Stomach (tissue), 9 donors: ENCODE measurements around the gene TC2N. TPM values are rescaled to one million over a fixed set of nuclear protein-coding genes. Genes with fewer than 3 reads are reported as not detected.
A peak's percentile ranks its signal among the peaks of the same experiment; 100 is the strongest.

Experiments used
- DNase-seq, 2 donors: peaks; one replicate each; pipeline versions ENCODE4 v3.0.0 to v3.0.0-alpha.2; 2013 to 2019
- H3K27ac ChIP-seq, 5 donors: fragments of 200-600 bp in 4 of 5; sonication (generic) in 4 of 5; one replicate each; pipeline ENCODE4 v1.5.1; 2013 to 2019; ENCODE audit warnings: mild to moderate bottlenecking in 1 of 5, moderate library complexity in 1 of 5
- H3K27me3 ChIP-seq, 3 donors: fragments of 200-600 bp; sonication (generic); one replicate each; pipeline ENCODE4 v1.5.1; 2017 to 2019; ENCODE audit warnings: mixed run types in 1 of 3
- H3K36me3 ChIP-seq, 4 donors: fragments of 200-600 bp; sonication (generic); 1 replicate in 3 of 4; 2 replicates in 1 of 4; pipeline ENCODE4 v1.5.1; 2016 to 2019
- H3K4me1 ChIP-seq, 4 donors: fragments of 200-600 bp; sonication (generic); one replicate each; pipeline ENCODE4 v1.5.1; 2016 to 2019
- H3K4me3 ChIP-seq, 4 donors: fragments of 200-600 bp; sonication (generic) in 3 of 4; one replicate each; pipeline ENCODE4 v1.5.1; 2016 to 2019; ENCODE audit warnings: mild to moderate bottlenecking in 1 of 4
- H3K9me3 ChIP-seq, 4 donors: fragments of 200-600 bp; sonication (generic); one replicate each; pipeline ENCODE4 v1.5.1; 2016 to 2019
- EP300 ChIP-seq: sonication (generic); formaldehyde crosslinking; IDR thresholded peaks from one replicate; pipeline ENCODE4 v1.6.1; 2017; ENCODE audit warnings: antibody characterized with exemption
- POLR2A ChIP-seq, 4 donors: fragments of 450-650 bp; IDR thresholded peaks; one replicate each; pipeline ENCODE4 v1.6.1; 2016; ENCODE audit warnings: antibody characterized with exemption in 4 of 4, control low read depth in 2 of 4, mild to moderate bottlenecking in 1 of 4, moderate library complexity in 1 of 4
- POLR2AphosphoS5 ChIP-seq, 3 donors: sonication (generic); formaldehyde crosslinking; IDR thresholded peaks; one replicate each; pipeline ENCODE4 v1.6.1; 2016; ENCODE audit warnings: antibody characterized with exemption in 3 of 3
- WGBS, 5 donors: extraction: QIAGEN DNeasy Blood & Tissue Kit in 3 of 5; methylation state at CpG; one replicate each; pipeline versions ENCODE4 v1.1.5 to v1.1.7; 2013 to 2018; 5-methylcytosine and 5-hydroxymethylcytosine counted together
- intact Hi-C: fragments of 100-400 bp; cut with DNase I; formaldehyde crosslinking; loops from one replicate; pipeline ENCODE4 v1.15.1; 2023; ENCODE audit warnings: low total_unique reads
- polyA plus RNA-seq, 3 donors: library from polyadenylated mRNA; stranded (reverse); fragments of 200-250 nt; gene quantifications; one replicate each; pipeline ENCODE4 v1.2.3, GENCODE V29; 2013
- total RNA-seq, 5 donors: library from RNA; depleted of rRNA; stranded (reverse); fragments of >200 nt; gene quantifications; one replicate each; pipeline versions ENCODE4 v1.1.0 to v1.2.3, GENCODE V29; 2014 to 2016
- TF ChIP-seq, protein P1 (sequence below), 7 experiments: fragments of 450-650 bp in 4 of 7; fragments of 200-600 bp in 3 of 7; sonication (generic) in 3 of 7; IDR thresholded peaks; one replicate each; pipeline ENCODE4 v1.5.1; 2016 to 2019; ENCODE audit warnings: antibody characterized with exemption in 7 of 7, control low read depth in 2 of 7, mild to moderate bottlenecking in 1 of 7
- donor health status: healthy with polysubstance abuse.
- donor health status: Bipolar disorder and iron deficiency.
- donor health status: healthy.

Gene TC2N
- total and polyA plus RNA-seq, 8 donors, result 15.6 to 162 (median 70.1) TPM

DNA sequence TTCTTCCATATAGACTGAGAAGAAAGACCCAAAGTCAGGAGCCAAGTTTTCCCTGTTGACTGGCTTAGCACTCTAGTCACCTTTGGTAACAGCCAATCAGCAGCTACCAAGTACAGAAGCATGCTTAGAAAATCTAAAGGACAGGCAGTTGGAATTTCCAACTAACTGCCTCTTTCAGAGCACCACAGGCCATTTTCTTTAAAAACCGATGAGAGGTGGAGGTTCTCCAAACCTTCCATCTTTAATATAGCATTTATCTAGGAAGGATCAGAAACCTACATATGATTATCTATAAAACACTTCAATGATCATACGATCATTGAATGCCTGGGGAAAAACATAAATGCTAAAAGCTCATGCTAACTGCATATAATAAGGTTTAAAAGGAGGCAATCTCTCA is 135.3 kb downstream of the TC2N start, which contains the start of gene CATSPERB:
CATSPERB (minus strand) TSS at position 101 of the 400 bp plus-strand sequence. CDS start 2,607 bp downstream, outside the sequence.
- Histone ChIP-seq H3K27me3 (no peaks in the 10 kb centered on the region), H3K36me3 (no peaks in the 10 kb centered on the region), H3K27ac (no peak within 1 kb of the TSS), H3K9me3 (no peaks in the 10 kb centered on the region), H3K4me1 (peaks cover 0 to 4% (median 0%) of the 10 kb centered on the region in 4 donors), H3K4me3 (no peak within 1 kb of the TSS)
- 89 to 98% (median 93%) methylated on average over 2 of the region's 2 CpGs for WGBS, 5 donors
- DNase-seq, result no peak
- intact Hi-C loops, result no loop called here
- no peak for TF ChIP-seq POLR2AphosphoS5 (IDR thresholded peaks at IDR 0.05)
- TF ChIP-seq EP300, result no peak
- TF ChIP-seq POLR2A (IDR thresholded peaks at IDR 0.05), result no peak
- TF ChIP-seq, protein P1, sequence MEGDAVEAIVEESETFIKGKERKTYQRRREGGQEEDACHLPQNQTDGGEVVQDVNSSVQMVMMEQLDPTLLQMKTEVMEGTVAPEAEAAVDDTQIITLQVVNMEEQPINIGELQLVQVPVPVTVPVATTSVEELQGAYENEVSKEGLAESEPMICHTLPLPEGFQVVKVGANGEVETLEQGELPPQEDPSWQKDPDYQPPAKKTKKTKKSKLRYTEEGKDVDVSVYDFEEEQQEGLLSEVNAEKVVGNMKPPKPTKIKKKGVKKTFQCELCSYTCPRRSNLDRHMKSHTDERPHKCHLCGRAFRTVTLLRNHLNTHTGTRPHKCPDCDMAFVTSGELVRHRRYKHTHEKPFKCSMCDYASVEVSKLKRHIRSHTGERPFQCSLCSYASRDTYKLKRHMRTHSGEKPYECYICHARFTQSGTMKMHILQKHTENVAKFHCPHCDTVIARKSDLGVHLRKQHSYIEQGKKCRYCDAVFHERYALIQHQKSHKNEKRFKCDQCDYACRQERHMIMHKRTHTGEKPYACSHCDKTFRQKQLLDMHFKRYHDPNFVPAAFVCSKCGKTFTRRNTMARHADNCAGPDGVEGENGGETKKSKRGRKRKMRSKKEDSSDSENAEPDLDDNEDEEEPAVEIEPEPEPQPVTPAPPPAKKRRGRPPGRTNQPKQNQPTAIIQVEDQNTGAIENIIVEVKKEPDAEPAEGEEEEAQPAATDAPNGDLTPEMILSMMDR (IDR thresholded peaks at IDR 0.05), result no peak

DNA sequence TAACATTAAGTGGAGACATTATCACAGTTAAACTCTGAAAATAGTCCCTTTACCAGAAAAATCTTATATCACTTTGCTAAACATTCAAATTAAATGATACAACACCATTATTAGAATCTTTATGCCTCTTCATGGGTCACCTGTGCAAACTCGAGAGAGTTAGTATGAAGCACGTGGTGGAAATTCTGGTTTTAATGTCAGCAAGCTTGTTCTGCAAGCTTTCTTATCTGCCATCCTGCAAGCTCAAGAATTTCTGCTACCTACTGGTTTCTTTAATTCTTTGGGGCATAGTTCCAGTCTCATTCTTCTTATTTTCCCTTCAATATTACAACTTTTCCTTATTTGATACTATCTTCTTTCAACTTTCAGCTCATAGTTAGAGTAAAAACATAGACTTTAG is 136.3 kb downstream of the TC2N start:
- H3K27me3 ChIP-seq, result no peaks in the 10 kb centered on the region
- intact Hi-C loops, result no loop called here
- H3K36me3 ChIP-seq, result no peaks in the 10 kb centered on the region
- H3K4me1 ChIP-seq, result peaks cover 0 to 4% (median 0%) of the 10 kb centered on the region in 4 donors
- no peak overlapping the region for H3K27ac ChIP-seq
- H3K9me3 ChIP-seq, result no peaks in the 10 kb centered on the region
- DNase-seq, result peak in 1 of 2 donors; percentile 73
- TF ChIP-seq, protein P1 (IDR thresholded peaks at IDR 0.05), result no peak
- TF ChIP-seq EP300, result no peak
- TF ChIP-seq POLR2AphosphoS5 (IDR thresholded peaks at IDR 0.05), result peak in 1 of 3 donors; percentile 18
- no peak for TF ChIP-seq POLR2A (IDR thresholded peaks at IDR 0.05)
- H3K4me3 ChIP-seq, result no peak overlapping the region
- WGBS, 5 donors, result 26 to 60% (median 33%) methylated on average over 2 of the region's 2 CpGs

DNA sequence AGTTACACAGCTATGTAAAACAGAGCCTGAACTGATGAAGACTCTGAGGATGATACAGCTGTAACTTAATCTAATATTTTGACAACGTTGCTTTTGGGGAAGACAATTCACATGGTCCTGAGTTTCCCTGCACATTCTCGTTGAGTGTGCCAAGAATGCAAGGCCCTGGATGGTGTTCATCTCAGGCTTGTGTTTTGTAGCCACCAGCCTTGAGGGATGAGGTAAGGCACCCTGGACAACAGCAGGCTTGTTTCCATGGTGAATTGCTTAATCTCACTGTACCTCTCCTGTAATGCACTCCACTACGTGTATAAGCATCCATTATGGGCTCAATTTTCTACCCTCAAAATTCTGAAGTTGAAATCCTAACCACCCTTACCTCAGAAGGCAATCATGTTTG is 137.6 kb downstream of the TC2N start:
- no peak for TF ChIP-seq POLR2AphosphoS5 (IDR thresholded peaks at IDR 0.05)
- TF ChIP-seq EP300, result no peak
- TF ChIP-seq, protein P1 (IDR thresholded peaks at IDR 0.05), result no peak
- TF ChIP-seq POLR2A (IDR thresholded peaks at IDR 0.05), result no peak
- H3K27me3 ChIP-seq, result no peaks in the 10 kb centered on the region
- 71 to 93% (median 74%) methylated on average over 3 of the region's 3 CpGs for WGBS, 5 donors
- H3K27ac ChIP-seq, result no peak overlapping the region
- H3K9me3 ChIP-seq, result no peaks in the 10 kb centered on the region
- H3K4me1 ChIP-seq, result peaks cover 0 to 4% (median 0%) of the 10 kb centered on the region in 4 donors
- intact Hi-C loops, result no loop called here
- DNase-seq, result no peak
- H3K4me3 ChIP-seq, result no peak overlapping the region
- H3K36me3 ChIP-seq, result no peaks in the 10 kb centered on the region

Other genes starting within 250 kb of the TC2N start
- gene CATSPERB, start 135.4 kb downstream of the TC2N start, total RNA-seq, result 10 to 100 TPM in 3 of 5 donors, 1 to 10 TPM in 2; 1.8 to 56.5 (median 17.3) TPM
- gene CATSPERB, start 135.4 kb downstream of the TC2N start, polyA plus RNA-seq, result 1 to 10 TPM in 1 of 3 donors, under 1 TPM in 2; 0.31 to 1.6 (median 0.68) TPM
- 100 to 1,000 TPM in 2 of 5 donors, 10 to 100 TPM in 3; 44.9 to 151 (median 76.3) TPM for gene FBLN5, start 80.2 kb upstream of the TC2N start, total RNA-seq
- gene FBLN5, start 80.2 kb upstream of the TC2N start, polyA plus RNA-seq, result 10 to 100 TPM; 20.1 to 48.3 (median 22.7) TPM
- 100 to 1,000 TPM in 1 of 5 donors, 10 to 100 TPM in 4; 20.9 to 135 (median 62.6) TPM for gene TRIP11, start 172.5 kb upstream of the TC2N start, total RNA-seq
- gene TRIP11, start 172.5 kb upstream of the TC2N start, polyA plus RNA-seq, result 1 to 10 TPM; 3.5 to 3.8 (median 3.8) TPM
- gene ATXN3, start 239.0 kb upstream of the TC2N start, total RNA-seq, result 100 to 1,000 TPM in 1 of 5 donors, 10 to 100 TPM in 3, 1 to 10 TPM in 1; 4.5 to 229 (median 31.6) TPM
- gene ATXN3, start 239.0 kb upstream of the TC2N start, polyA plus RNA-seq, result 10 to 100 TPM; 11.7 to 36.8 (median 18.7) TPM